ENCODE measurements around the gene CGB8.

DNA sequence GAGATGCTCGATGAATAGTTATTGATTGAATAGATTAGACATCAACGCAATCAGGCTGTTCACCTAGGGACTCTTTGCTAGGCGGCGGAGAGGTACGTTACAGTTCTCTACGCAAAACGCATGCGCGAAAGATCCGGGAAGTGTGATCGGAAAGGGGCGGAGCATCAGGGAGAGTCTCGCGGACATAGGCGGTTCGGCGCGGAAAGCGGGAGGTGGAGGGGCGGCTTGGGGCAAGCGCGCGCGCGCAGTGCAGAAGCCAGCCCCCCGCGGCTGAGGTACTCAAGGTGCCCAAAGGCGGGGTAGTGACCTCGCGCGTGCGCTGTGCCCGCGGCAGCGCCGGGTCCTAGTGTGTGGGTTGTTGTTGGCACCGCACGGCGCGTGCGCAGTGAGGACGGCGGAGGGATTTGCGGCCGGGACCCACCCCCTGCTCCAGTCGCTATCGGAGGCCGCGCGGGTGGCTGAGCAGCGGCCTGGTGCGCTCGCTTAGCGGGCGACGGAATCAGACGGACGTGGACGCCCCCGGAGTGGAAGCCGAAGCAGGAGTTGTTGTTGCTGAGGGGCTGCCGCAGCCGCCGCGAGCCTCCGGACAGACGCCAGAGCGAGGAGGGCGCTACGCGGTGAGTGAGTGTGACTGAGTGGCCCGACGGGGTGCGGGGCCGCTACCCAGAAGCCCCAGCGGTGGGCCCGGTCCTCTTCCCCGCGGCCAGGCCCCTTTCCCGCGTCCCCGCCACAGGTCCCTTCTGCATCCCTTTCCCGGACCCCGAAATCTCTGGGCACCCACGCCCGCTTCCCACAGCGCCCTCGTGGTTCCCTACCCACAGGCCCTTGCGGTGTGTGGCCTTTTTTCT, 36.3 kb upstream of the CGB8 start, which contains the start of gene SNRNP70:
- TF ChIP-seq POLR2AphosphoS5 (IDR thresholded peaks at IDR 0.05; ENCODE audit: low read depth, low read length), result peak; percentile 96
- no peak for TF ChIP-seq MAFK (IDR thresholded peaks at IDR 0.05; ENCODE audit: low read depth, low read length)
- no peak for TF ChIP-seq RNF2 (IDR thresholded peaks at IDR 0.05; ENCODE audit: borderline replicate concordance, low read depth, low read length, missing control alignments, poor library complexity, severe bottlenecking)
- no peak for TF ChIP-seq CHD1 (IDR thresholded peaks at IDR 0.05; ENCODE audit: low read depth, low read length)
- TF ChIP-seq, protein P1, sequence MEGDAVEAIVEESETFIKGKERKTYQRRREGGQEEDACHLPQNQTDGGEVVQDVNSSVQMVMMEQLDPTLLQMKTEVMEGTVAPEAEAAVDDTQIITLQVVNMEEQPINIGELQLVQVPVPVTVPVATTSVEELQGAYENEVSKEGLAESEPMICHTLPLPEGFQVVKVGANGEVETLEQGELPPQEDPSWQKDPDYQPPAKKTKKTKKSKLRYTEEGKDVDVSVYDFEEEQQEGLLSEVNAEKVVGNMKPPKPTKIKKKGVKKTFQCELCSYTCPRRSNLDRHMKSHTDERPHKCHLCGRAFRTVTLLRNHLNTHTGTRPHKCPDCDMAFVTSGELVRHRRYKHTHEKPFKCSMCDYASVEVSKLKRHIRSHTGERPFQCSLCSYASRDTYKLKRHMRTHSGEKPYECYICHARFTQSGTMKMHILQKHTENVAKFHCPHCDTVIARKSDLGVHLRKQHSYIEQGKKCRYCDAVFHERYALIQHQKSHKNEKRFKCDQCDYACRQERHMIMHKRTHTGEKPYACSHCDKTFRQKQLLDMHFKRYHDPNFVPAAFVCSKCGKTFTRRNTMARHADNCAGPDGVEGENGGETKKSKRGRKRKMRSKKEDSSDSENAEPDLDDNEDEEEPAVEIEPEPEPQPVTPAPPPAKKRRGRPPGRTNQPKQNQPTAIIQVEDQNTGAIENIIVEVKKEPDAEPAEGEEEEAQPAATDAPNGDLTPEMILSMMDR (IDR thresholded peaks at IDR 0.05; ENCODE audit: control extremely low read depth in 1 of 3, insufficient read depth in 1 of 3, low read depth in 1 of 3, low read length in 3 of 3), result 0 out of 4 replicates have a peak, but pooled peaks of 1 of the 3 experiments have one; percentile 3
- no peak for TF ChIP-seq ZNF274 (IDR thresholded peaks at IDR 0.05; ENCODE audit: borderline replicate concordance, extremely low read depth, low read length)
- peak; percentile 100 for TF ChIP-seq PHF8 (conservative IDR thresholded peaks at IDR 0.05; ENCODE audit: low read depth, low read length)
- no peak for TF ChIP-seq YY1 (IDR thresholded peaks at IDR 0.05; ENCODE audit: low read depth, low read length)
- no peak for TF ChIP-seq ATF3 (IDR thresholded peaks at IDR 0.05; ENCODE audit: insufficient read depth, low read depth, low read length)
- no peak for TF ChIP-seq SAP30 (IDR thresholded peaks at IDR 0.05; ENCODE audit: insufficient read depth, insufficient replicate concordance, low read length)
- TF ChIP-seq EZH2 (IDR thresholded peaks at IDR 0.05; ENCODE audit: low read depth, low read length, severe bottlenecking), result no peak
- TF ChIP-seq SP1 (IDR thresholded peaks at IDR 0.05; ENCODE audit: low read depth, low read length), result peak; percentile 70; the same call in 1 of the 2 replicates
- TF ChIP-seq RFX5 (IDR thresholded peaks at IDR 0.05; ENCODE audit: borderline replicate concordance, low read depth, low read length), result no peak

Measured in H1 (cell line).